SK-N-DZ (cell line): ENCODE data around the gene ETV4.

Source experiments
- DNase-seq: peaks from one replicate; pipeline ENCODE4 v3.0.0-alpha.2; 2015; ENCODE audit warnings: low spot score

ETV4 gene

DNA sequence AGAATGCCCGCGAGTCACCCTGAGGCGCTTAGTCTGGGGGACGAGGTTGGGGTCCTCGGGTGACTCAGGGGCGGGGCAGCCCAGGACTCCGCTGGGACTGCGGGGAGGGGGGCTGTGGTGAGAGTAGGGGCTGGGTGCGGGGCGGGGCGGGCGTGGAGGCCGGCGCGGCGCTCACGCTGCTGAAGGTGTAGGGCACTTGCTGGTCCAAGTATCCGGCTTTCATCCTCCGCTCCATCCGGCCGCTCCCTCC lies 832 bp downstream of the ETV4 start:
- no peak for DNase-seq

- DNase-seq = no peak
Measured at GRCh38 chr17:43543771-43544575, 2.2 kb downstream of the ETV4 start.

- DNase-seq = no peak
Measured at GRCh38 chr17:43543300-43543699, 2.8 kb downstream of the ETV4 start.

DNA sequence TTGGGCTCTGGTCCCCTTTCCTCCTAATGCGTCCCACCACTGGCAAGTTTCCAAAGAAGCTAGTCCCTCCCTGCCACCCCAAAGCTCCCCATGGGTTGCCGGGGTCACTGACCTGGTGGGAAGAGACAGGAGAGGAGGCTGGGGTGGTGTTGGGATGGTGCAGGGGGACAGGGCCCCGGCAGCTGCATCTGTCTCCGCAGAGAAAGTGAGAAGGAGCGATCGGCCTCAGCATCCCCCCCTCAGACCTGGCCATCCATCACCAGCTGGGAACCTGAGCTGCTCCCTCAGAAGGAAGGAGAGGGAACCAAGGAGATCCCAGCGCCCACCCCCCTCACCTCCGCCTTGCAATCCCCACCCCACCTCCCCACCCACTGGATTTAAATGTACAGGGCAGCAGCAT lies 3.3 kb downstream of the ETV4 start:
- no peak for DNase-seq

GRCh38 chr17:43540821-43541674 lies 5.1 kb downstream of the ETV4 start:
- no peak for DNase-seq

DNA sequence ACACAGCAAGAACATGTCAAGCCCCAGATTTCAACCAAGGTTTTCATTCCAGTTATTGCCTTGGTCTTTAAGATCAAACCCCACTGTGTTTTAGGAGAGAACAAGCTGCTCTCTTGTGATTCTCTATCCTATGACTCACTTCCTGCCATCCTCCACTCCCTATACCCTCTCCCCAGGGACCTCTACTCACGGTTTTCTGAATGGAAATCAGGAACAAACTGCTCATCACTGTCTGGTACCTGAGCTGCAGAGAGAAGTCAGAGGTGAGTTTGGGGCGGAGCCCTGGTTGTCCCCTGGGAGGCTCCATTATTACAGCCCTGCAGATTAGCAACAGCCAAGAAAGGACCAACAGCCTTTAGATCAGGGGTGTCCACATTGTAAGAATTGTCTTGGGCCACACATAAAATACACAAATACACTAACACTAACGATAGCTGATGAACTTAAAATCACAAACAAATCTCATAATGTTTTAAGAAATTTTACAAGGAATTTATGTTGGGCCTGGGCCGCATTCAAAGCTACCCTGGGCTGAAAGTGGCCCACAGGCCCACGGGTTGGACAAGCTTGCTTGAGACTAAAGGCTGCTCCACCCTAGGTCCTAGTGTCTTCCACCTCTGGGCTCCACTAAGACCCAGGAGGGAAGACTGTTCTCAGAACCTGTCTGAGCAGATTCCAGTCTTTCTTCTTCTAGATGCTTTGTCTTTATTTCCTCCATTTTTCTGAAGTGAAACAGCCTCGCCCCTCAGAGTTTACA lies 9.7 kb downstream of the ETV4 start:
- DNase-seq = no peak

DNA sequence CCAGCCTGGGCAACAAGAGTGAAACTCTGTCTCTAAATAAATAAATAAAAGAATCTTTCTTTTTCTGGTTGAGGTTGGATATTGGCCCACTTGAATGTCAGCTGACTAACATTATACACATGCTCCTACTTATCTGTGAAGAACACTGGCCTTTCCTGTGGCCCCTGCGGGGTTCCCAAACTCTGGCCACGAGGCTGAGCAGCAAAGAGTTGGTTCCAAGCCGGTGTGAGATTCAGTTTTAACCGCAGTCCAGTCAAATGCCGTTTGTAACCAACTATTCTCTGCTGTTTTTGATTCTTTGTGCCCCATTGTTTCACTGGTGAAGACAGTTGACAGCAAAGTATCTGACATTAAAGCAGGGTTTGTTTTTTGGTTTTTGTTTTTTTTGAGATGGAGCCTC lies 11.2 kb downstream of the ETV4 start:
- DNase-seq = no peak

- DNase-seq = no peak
Measured at GRCh38 chr17:43533699-43534098, 12.4 kb downstream of the ETV4 start.

DNA sequence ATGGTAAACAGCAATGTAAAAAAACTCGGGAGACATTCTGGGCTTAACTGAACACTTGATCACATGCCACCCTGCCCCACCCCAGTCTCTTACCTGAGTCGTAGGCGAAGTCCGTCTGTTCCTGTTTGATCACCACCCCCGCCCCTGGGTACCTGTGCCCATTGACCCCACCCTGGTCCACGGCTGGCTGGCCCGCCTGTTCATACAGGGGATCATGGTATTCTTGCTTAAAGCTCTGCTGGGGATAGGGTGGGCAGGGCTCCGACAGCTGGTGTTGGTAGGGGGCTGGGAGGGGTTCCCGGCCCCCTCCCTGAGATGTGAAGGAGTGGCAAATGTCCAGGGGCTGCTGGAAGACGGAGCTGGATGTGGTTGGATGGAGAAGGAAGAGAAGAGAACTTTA lies 13.6 kb downstream of the ETV4 start:
- no peak for DNase-seq

GRCh38 chr17:43531955-43532354 lies 14.2 kb downstream of the ETV4 start:
- DNase-seq = no peak

DNA sequence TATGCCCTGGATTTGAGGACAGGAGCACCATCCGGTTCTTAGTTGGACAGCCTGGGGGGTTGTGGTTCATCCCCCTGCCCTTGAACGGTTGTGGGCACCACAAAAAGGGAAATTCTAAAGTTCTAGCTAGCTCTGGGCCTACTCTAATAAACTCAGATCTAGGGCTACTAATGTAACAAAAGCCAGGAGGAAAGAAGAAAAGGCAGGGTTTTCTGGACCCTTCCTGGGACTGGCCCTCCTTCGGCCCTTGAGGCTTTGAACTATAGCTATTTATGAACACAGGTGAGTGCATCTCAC lies 15.1 kb downstream of the ETV4 start:
- DNase-seq = no peak

GRCh38 chr17:43530288-43531081 lies 15.7 kb downstream of the ETV4 start:
- DNase-seq = peak; percentile 88

DNA sequence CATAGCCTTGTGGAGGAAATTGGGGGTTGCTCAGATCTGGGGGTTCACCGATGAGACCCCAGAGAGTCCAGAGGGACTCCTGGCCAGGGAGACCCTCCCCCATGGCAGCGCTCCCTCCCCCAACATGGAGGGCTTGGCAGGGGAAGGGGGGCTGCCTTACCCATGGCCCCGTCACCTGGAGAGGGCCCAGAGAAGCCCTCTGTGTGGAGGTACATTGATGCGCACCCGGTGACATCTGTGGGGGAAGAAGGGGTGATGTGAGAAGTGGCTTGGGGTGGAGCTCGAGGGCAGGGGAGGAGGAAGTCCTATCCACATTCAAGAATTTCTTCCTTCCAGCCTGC lies 16.2 kb downstream of the ETV4 start:
- no peak for DNase-seq

- DNase-seq = no peak
Measured at GRCh38 chr17:43528988-43529814, 16.9 kb downstream of the ETV4 start.

DNA sequence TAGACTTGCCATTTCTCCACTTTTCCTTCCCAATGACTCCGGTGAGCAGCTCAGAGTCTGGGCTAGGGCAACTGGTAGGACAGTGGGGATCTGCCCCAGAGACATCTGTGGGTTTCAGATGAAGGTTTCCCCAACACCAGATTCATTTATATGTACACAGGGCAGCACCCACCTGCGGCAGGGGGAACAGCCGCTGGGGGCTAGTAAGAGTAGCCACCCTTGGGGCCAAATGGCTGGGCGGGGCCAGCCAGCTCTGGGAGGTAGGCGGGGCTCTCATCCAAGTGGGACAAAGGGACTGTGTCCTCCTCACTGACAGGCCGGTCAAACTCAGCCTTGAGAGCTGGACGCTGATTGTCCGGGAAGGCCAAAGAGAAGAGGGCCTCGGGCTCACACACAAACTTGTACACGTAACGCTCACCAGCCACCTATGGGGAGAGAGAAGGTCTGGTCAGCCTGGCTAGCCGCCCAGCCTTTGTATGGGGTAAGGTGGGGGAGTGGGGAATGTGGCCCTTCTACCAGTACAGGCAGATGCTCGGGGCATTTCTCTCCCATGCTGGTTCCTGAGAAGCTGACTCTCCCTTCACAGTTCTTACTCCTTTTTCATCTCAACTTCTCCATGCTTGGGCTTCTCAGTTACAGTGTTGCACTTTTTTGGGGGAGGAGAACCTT lies 17.7 kb downstream of the ETV4 start:
- DNase-seq = no peak

GRCh38 chr17:43526886-43527648 lies 19.1 kb downstream of the ETV4 start:
- no peak for DNase-seq

DNA sequence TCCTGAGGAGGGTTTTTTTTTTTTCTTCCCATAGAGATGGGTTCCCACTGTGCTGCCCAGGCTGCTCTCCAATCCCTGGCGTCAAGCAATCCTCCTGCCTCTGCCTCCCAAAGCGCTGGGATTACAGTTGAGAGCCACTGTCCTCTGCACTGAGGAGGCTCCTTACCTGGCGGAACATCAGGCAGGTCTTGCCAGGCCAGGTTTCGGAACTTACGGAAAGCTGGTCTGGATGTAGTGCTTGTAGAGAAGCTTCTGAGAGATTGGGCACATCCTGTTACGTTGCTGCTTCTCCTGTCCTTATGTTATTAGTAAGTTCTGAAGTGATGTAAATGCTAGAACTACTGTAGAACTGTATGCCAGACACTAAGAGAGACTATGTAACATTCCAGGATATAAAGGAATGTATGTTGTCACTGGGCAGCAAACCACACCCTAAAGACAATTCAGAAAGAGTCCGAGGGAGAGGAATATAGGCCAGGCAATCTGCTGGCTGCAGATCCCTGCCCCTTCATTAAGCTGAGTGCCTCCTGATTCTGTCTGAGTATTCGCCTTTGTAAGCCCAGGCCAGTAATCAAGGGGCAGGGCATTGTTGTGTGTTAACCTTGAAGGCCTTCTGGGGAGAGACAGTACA lies 21.1 kb downstream of the ETV4 start:
- no peak for DNase-seq

GRCh38 chr17:43521389-43521788 lies 24.8 kb downstream of the ETV4 start:
- DNase-seq = no peak
